ENCODE measurements around the gene HDGFL3. TPM values are rescaled to one million over a fixed set of nuclear protein-coding genes. Genes with fewer than 3 reads are reported as not detected.

HDGFL3 gene
- total RNA-seq, 1 donor from 2014 or later: 84.3 TPM

DNA sequence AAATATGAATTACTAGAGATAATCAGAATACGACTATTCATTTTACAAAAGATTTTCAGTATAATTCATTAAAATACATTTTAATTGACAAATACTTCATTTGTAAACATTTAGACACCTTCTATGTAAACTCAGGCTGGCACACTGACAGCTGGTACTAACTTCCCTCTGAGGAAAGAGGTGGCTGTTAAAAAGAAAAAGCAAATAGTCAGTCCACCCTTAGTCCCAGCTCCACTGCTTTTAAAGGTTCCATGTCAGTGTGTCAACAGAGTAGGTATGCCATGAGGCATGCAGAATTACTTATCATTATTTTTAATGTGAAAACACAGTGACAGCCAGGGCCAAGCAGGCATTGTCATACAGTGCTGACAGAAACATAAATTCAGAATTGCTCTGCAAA is 84.1 kb downstream of the HDGFL3 start:
- no peak for DNase-seq (ENCODE audit: low spot score)
- no peaks in the 10 kb centered on the region for H3K27me3 Mint-ChIP-seq (ENCODE audit: low read depth)
- peaks cover 7% of the 10 kb centered on the region for H3K36me3 Mint-ChIP-seq (ENCODE audit: low read depth)
- H3K27ac Mint-ChIP-seq (ENCODE audit: unreplicated experiment): no peak overlapping the region
- no peak overlapping the region for H3K4me3 Mint-ChIP-seq (ENCODE audit: unreplicated experiment)
- TF ChIP-seq, protein P1, sequence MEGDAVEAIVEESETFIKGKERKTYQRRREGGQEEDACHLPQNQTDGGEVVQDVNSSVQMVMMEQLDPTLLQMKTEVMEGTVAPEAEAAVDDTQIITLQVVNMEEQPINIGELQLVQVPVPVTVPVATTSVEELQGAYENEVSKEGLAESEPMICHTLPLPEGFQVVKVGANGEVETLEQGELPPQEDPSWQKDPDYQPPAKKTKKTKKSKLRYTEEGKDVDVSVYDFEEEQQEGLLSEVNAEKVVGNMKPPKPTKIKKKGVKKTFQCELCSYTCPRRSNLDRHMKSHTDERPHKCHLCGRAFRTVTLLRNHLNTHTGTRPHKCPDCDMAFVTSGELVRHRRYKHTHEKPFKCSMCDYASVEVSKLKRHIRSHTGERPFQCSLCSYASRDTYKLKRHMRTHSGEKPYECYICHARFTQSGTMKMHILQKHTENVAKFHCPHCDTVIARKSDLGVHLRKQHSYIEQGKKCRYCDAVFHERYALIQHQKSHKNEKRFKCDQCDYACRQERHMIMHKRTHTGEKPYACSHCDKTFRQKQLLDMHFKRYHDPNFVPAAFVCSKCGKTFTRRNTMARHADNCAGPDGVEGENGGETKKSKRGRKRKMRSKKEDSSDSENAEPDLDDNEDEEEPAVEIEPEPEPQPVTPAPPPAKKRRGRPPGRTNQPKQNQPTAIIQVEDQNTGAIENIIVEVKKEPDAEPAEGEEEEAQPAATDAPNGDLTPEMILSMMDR (IDR thresholded peaks at IDR 0.05): no peak
- H3K9me3 Mint-ChIP-seq (ENCODE audit: low read depth): no peaks in the 10 kb centered on the region
- H3K4me1 Mint-ChIP-seq (ENCODE audit: low read depth): peaks cover 7% of the 10 kb centered on the region

DNA sequence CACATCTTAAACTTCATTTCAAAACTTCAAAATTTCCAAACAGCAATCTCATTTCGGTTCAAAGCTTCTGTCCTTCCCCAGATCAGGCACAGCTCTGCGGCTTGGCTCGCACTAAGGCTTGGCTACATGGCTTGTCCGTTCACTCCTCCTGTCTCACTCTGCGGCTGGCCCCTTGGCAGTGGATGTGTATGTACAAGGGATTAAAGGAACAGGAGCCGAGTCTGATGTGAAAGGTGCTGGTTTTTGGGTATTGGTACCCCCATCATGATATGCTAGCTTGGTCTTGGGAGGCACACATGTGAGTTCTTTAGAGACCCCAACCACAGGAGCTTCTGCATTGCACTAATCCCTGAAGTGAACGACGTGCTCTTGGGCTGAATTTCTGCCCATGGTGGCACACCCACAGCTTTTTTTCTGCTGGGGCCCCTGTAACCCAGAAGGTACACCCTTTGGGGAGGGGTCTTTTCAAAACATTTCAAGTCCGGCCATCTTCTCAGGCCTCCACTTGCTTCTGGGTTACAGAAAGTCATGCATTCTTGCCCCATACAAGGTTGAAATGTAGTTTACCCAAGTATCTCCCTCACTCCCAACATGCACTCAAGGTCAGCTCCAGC is 87.5 kb downstream of the HDGFL3 start:
- Mint-ChIP-seq H3K4me1 (ENCODE audit: low read depth) (no peaks in the 10 kb centered on the region), H3K9me3 (ENCODE audit: low read depth) (no peaks in the 10 kb centered on the region), H3K4me3 (ENCODE audit: unreplicated experiment) (no peak overlapping the region), H3K27ac (ENCODE audit: unreplicated experiment) (no peak overlapping the region), H3K36me3 (ENCODE audit: low read depth) (peaks cover 10% of the 10 kb centered on the region), H3K27me3 (ENCODE audit: low read depth) (no peaks in the 10 kb centered on the region)
- TF ChIP-seq, protein P1 (IDR thresholded peaks at IDR 0.05): no peak
- DNase-seq (ENCODE audit: low spot score): no peak

DNA sequence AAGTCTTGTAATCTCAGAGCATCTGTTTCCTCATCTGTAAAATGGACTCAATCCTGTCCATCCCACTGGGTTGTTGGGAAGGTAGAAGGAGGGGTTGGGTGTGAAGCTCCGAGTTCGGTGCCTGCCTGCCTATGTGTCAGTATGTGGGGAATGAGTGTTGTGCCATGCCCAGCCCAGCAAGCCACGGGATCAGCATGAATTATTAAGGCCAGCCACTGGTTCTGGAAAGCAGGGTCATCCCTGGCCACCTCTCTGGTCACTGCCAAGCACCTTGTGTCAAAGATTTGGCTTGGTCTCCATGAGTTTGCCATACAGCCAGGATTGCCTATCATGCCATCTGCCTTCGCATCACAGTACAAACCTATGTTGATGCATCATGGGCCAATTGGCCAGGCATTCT is 88.7 kb downstream of the HDGFL3 start:
- H3K9me3 Mint-ChIP-seq (ENCODE audit: low read depth): no peaks in the 10 kb centered on the region
- no peak overlapping the region for H3K27ac Mint-ChIP-seq (ENCODE audit: unreplicated experiment)
- TF ChIP-seq, protein P1 (IDR thresholded peaks at IDR 0.05): no peak
- H3K4me3 Mint-ChIP-seq (ENCODE audit: unreplicated experiment): no peak overlapping the region
- no peak for DNase-seq (ENCODE audit: low spot score)
- H3K36me3 Mint-ChIP-seq (ENCODE audit: low read depth): peaks cover 16% of the 10 kb centered on the region
- H3K4me1 Mint-ChIP-seq (ENCODE audit: low read depth): no peaks in the 10 kb centered on the region
- H3K27me3 Mint-ChIP-seq (ENCODE audit: low read depth): no peaks in the 10 kb centered on the region

DNA sequence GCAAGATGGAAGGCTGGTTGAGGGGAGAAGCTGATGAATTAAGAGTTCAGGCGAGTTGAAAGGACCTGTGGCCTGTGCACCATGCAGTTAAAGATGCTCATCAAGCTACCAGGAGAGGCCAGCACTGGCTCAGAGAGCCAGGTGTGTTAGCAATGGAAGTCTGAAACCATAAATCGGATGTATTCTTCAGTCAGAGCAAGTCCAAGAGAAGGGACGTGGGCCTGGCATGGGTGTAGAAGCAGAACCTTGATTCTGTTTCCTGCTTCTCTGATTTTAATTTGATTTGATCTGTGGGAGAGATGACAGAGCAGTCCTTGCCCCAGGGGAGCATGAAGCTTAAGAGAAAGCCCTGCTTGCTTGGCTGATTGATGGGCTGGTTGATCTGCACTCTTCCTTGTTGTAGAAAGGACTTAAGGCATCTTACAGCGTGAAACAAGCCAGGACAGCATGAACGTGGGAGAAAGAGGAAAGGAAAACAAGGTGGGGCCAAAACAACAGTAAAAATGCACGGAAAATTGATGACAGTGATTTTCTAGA is 89.3 kb downstream of the HDGFL3 start:
- no peaks in the 10 kb centered on the region for H3K9me3 Mint-ChIP-seq (ENCODE audit: low read depth)
- H3K36me3 Mint-ChIP-seq (ENCODE audit: low read depth): peaks cover 17% of the 10 kb centered on the region
- peaks cover 2% of the 10 kb centered on the region for H3K4me1 Mint-ChIP-seq (ENCODE audit: low read depth)
- no peaks in the 10 kb centered on the region for H3K27me3 Mint-ChIP-seq (ENCODE audit: low read depth)
- no peak overlapping the region for H3K4me3 Mint-ChIP-seq (ENCODE audit: unreplicated experiment)
- H3K27ac Mint-ChIP-seq (ENCODE audit: unreplicated experiment): no peak overlapping the region
- TF ChIP-seq, protein P1 (IDR thresholded peaks at IDR 0.05): no peak
- DNase-seq (ENCODE audit: low spot score): no peak

DNA sequence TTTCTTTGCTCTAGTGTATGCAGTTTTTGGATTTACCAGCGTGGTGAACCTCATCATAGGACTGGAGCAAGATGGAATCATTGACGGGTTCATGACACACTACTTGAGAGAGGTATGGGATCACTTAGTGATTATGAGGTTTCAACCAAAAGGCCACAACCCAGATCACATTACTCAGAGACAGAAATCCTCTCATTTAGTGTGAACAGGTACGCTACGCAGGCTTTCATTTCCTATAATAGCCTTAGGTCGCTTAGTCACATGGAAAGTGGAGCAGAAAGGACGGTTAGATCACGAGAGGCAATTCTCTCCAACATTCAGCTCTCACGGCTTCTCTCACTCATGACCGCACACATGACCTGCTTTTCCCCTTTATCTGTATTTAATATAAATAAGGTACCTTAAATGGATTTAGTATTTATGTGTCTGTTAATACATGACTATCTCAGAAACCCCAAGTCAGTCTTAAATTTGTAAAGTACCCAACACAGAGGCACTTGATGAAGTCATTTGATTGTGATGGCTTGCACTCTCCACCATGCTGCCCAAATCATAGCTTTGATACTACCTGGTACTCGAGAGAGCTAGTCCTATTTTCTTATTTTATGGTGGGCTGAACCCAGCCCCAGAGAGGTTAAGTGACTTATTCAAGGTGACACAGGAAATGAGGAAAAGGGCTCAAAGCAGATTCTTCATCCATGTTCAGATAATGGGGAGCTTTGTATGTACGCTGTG is 91.6 kb downstream of the HDGFL3 start:
- Mint-ChIP-seq H3K4me3 (ENCODE audit: unreplicated experiment) (no peak overlapping the region), H3K27ac (ENCODE audit: unreplicated experiment) (no peak overlapping the region), H3K36me3 (ENCODE audit: low read depth) (peaks cover 17% of the 10 kb centered on the region)

More for the DNA sequence above, 91.6 kb downstream of the HDGFL3 start:
- Mint-ChIP-seq H3K9me3 (ENCODE audit: low read depth) (no peaks in the 10 kb centered on the region), H3K27me3 (ENCODE audit: low read depth) (no peaks in the 10 kb centered on the region), H3K4me1 (ENCODE audit: low read depth) (peaks cover 19% of the 10 kb centered on the region)
- no peak for DNase-seq (ENCODE audit: low spot score)
- TF ChIP-seq, protein P1 (IDR thresholded peaks at IDR 0.05): no peak
